Pancreas (tissue), 10 donors: ENCODE data around the gene ECPAS. TPM values are rescaled to one million over a fixed set of nuclear protein-coding genes. Genes with fewer than 3 reads are reported as not detected.

Experiments
- ATAC-seq, 4 donors: fragments of 200-7000 bp; cut with Tn5 transposase; one replicate each; pipeline versions ENCODE4 v1.8.0 to v1.9.1; 2020; ENCODE audit warnings: mild to moderate bottlenecking in 4 of 4, moderate library complexity in 4 of 4
- DNase-seq, 6 donors: peaks; one replicate each; pipeline ENCODE4 v3.0.0-alpha.2; 2020
- FAIRE-seq: peaks from 2 replicates; lab custom pipeline; 2012; peaks lifted over from hg19 to GRCh38; lab: Jason Lieb, UNC
- H3K27ac ChIP-seq, 4 donors: fragments of 200-600 bp; sonication (generic); 1 replicate in 3 of 4; 2 replicates in 1 of 4; pipeline versions ENCODE4 v1.5.0 to v1.8.0; 2020
- H3K27me3 ChIP-seq, 4 donors: fragments of 200-600 bp; one replicate each; pipeline ENCODE4 v1.8.0; 2021
- H3K36me3 ChIP-seq, 3 donors: fragments of 200-600 bp; sonication (generic) in 1 of 3; one replicate each; pipeline versions ENCODE4 v1.5.0 to v1.8.0; 2020 to 2021
- H3K4me1 ChIP-seq, 3 donors: fragments of 200-600 bp; one replicate each; pipeline ENCODE4 v1.8.0; 2021
- H3K4me3 ChIP-seq, 4 donors: fragments of 200-600 bp; sonication (generic) in 2 of 4; one replicate each; pipeline versions ENCODE4 v1.5.0 to v1.8.0; 2020 to 2021
- H3K9me3 ChIP-seq, 4 donors: fragments of 200-600 bp; one replicate each; pipeline ENCODE4 v1.8.0; 2021
- WGBS, 2 donors: extraction: QIAGEN DNeasy Blood & Tissue Kit; methylation state at CpG; one replicate each; pipeline ENCODE4 v1.1.7; 2013; 5-methylcytosine and 5-hydroxymethylcytosine counted together
- intact Hi-C, 3 donors: fragments of 100-400 bp; cut with DNase I; formaldehyde crosslinking; loops; one replicate each; pipeline versions ENCODE4 v1.11.1 to v1.14.2; 2022
- polyA plus RNA-seq, 2 donors: library from polyadenylated mRNA; stranded (reverse); fragments of 200-250 nt; gene quantifications; one replicate each; pipeline ENCODE4 v1.2.3, GENCODE V29; 2013
- total RNA-seq, 6 donors: library from RNA; stranded (reverse); fragmentation: NEBNext Ultra II Directional in 4 of 6; extraction: Animal tissue kit (Norgen Biotek cat#: 25700) in 4 of 6; gene quantifications; one replicate each; pipeline versions ENCODE4 v1.2.1 to v1.2.4, GENCODE V29; 2021 to 2023
- TF ChIP-seq, protein P1 (sequence below), 4 donors: fragments of 200-600 bp; sonication (generic) in 3 of 4; IDR thresholded peaks; one replicate each; pipeline versions ENCODE4 v1.5.0 to v1.8.0; 2021; ENCODE audit warnings: antibody characterized with exemption in 4 of 4
- donor health status: healthy with polysubstance abuse.
- donor health status: DM: no; HTN: no; CAD: no; lungs with moderate emphysema.
- donor health status: DM: no; HTN: no; CAD: no.
- donor health status: control.
- donor health status: control.
- donor health status: Bipolar disorder and iron deficiency.
- donor health status: DM: yes; HTN: yes; CAD: no.
- donor health status: DM: no; HTN: no; CAD: no.
- donor health status: DM: no; HTN: no; CAD: no.
- donor health status: DM: yes; HTN: yes; CAD: no.

ECPAS gene, protein sequence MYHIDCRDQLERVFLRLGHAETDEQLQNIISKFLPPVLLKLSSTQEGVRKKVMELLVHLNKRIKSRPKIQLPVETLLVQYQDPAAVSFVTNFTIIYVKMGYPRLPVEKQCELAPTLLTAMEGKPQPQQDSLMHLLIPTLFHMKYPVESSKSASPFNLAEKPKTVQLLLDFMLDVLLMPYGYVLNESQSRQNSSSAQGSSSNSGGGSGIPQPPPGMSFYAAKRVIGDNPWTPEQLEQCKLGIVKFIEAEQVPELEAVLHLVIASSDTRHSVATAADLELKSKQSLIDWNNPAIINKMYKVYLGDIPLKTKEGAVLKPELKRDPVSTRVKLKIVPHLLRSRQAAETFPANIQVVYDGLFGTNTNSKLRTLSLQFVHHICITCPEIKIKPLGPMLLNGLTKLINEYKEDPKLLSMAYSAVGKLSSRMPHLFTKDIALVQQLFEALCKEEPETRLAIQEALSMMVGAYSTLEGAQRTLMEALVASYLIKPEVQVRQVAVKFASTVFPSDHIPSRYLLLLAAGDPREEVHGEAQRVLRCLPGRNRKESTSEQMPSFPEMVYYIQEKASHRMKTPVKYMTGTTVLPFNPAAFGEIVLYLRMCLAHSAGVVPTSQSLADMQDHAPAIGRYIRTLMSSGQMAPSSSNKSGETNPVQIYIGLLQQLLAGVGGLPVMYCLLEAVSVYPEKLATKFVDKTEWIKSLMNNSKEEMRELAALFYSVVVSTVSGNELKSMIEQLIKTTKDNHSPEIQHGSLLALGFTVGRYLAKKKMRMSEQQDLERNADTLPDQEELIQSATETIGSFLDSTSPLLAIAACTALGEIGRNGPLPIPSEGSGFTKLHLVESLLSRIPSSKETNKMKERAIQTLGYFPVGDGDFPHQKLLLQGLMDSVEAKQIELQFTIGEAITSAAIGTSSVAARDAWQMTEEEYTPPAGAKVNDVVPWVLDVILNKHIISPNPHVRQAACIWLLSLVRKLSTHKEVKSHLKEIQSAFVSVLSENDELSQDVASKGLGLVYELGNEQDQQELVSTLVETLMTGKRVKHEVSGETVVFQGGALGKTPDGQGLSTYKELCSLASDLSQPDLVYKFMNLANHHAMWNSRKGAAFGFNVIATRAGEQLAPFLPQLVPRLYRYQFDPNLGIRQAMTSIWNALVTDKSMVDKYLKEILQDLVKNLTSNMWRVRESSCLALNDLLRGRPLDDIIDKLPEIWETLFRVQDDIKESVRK (N-terminal part only)
- total RNA-seq (10 to 100 TPM; 36.6 to 43.6 (median 40.3) TPM), polyA plus RNA-seq (10 to 100 TPM; 12.2 to 18.3 TPM)

DNA sequence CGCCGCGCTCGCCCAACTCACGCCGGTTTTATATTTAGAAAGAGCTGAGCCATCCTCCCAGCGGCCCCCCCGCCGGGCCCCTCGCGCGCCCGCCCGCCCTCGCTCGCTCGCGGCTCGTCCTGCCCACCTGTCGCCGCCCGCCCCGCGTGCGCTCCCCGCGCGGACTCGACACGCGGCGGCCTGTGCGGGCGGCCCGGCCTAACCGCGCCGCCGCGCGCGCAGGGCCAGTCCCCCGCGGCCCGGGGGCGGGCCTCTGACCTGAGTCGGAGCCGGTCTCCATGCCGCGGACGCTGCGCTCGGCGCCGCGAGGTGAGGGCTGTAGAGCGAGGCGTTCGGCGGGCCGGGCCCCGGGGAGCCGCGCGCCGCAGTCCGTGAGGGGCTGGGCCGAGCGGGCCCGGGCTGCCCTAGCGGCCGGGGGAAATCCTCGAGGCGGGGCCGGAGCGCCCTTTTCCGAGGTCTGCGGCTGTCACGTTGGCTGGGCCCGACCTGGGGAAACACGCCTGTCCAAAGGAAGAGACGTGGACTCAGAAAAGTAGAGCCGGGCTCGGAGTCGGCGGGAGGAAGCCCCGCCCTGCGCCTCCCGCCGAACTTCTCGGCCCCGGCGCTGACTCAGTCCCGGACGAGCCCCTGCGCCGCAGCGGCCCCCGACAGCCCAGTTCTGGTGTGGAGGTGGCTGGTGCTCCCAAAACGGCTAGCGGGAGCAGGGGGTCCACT, at the start of gene ECPAS:
Gene ECPAS (minus strand): TSS at position 526 of the 714 bp plus-strand sequence. CDS start 11,465 bp downstream, outside the sequence.
- Histone ChIP-seq H3K27ac (peak within 1 kb of the TSS; percentile 90 to 96 (median 92)), H3K4me3 (peak within 1 kb of the TSS; percentile 63 to 85 (median 81)), H3K27me3 (no peaks in the 10 kb centered on the region), H3K4me1 (peaks cover 0 to 10% (median 0%) of the 10 kb centered on the region in 3 donors), H3K9me3 (no peaks in the 10 kb centered on the region), H3K36me3 (no peaks in the 10 kb centered on the region)
- peak; percentile 65 to 84 (median 78) for ATAC-seq
- WGBS, 2 donors, result 0% methylated on average over 71 to 101 of the region's 101 CpGs
- TF ChIP-seq, protein P1, sequence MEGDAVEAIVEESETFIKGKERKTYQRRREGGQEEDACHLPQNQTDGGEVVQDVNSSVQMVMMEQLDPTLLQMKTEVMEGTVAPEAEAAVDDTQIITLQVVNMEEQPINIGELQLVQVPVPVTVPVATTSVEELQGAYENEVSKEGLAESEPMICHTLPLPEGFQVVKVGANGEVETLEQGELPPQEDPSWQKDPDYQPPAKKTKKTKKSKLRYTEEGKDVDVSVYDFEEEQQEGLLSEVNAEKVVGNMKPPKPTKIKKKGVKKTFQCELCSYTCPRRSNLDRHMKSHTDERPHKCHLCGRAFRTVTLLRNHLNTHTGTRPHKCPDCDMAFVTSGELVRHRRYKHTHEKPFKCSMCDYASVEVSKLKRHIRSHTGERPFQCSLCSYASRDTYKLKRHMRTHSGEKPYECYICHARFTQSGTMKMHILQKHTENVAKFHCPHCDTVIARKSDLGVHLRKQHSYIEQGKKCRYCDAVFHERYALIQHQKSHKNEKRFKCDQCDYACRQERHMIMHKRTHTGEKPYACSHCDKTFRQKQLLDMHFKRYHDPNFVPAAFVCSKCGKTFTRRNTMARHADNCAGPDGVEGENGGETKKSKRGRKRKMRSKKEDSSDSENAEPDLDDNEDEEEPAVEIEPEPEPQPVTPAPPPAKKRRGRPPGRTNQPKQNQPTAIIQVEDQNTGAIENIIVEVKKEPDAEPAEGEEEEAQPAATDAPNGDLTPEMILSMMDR (IDR thresholded peaks at IDR 0.05), result no peak
- no peak for FAIRE-seq
- intact Hi-C loops, result no loop called here
- peak; percentile 71 to 86 (median 77) for DNase-seq

DNA sequence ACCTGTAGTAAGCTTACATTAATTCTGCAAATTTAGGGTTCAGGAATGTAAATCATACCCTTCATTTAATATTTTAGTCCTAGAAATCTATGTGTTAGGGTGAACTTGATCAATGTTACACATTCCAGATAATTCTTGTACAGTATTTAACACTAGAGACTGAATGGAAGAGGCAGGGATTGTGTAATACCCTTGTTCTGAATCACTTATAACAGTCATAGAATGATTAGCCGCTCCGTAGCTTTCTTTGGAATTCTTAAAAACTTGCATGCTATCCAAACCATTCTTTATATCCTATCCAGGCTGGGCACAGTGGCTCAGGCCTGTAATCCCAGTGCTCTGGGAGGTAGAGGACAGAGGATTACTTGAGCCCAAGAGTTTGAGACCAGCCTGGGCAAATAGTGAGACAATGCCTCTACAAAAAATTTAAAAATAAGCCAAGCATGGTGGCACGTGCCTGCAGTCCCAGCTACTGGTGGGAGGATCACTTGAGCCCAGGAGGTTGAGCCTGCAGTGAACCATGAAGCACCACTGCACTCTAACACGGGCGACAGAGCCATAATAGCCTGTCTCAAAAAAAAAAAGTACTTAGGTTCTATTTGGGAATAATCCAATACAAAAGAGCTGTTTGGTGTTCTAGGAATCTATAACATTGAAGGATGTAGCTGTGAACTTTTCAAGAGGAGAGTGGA, 49.1 kb upstream of the ECPAS start:
- Histone ChIP-seq H3K27me3 (no peaks in the 10 kb centered on the region), H3K36me3 (peaks cover 0 to 15% (median 5%) of the 10 kb centered on the region in 3 donors), H3K27ac (no peak overlapping the region), H3K4me3 (no peak overlapping the region), H3K9me3 (no peaks in the 10 kb centered on the region), H3K4me1 (no peaks in the 10 kb centered on the region)
- TF ChIP-seq, protein P1 (IDR thresholded peaks at IDR 0.05), result no peak
- FAIRE-seq (no peak), DNase-seq (no peak), ATAC-seq (no peak)
- WGBS, 2 donors, result 86 to 96% methylated on average over 5 of the region's 5 CpGs
- intact Hi-C loops, result no loop called here

DNA sequence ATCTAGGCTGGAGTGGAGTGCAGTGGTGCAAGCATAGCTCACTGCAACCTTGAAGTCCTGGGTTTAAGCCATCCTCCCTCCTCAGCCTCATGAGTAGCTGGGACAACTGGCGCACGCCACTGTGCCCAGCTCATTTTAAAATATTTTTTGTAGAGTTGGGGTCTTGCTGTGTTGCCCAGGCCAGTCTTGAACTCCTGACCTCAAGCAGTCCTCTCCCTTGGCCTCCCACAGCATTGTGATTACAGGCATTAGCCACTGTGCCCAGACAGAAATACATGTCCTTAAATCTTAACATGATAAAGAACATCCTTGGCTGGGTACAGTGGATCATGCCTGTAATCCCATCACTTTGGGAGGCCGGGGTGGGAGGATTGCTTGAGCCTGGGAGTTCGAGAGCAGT, 47.5 kb upstream of the ECPAS start:
- no peaks in the 10 kb centered on the region for H3K27me3 ChIP-seq
- TF ChIP-seq, protein P1 (IDR thresholded peaks at IDR 0.05), result no peak
- DNase-seq, result no peak
- H3K4me1 ChIP-seq, result no peaks in the 10 kb centered on the region
- WGBS, 2 donors, result 95 to 99% methylated on average over 4 of the region's 4 CpGs
- no peak overlapping the region for H3K4me3 ChIP-seq
- H3K9me3 ChIP-seq, result no peaks in the 10 kb centered on the region
- no peak overlapping the region for H3K27ac ChIP-seq
- no peak for FAIRE-seq
- intact Hi-C loops, result no loop called here
- peaks cover 0 to 6% (median under 1%) of the 10 kb centered on the region in 3 donors for H3K36me3 ChIP-seq
- ATAC-seq, result no peak

DNA sequence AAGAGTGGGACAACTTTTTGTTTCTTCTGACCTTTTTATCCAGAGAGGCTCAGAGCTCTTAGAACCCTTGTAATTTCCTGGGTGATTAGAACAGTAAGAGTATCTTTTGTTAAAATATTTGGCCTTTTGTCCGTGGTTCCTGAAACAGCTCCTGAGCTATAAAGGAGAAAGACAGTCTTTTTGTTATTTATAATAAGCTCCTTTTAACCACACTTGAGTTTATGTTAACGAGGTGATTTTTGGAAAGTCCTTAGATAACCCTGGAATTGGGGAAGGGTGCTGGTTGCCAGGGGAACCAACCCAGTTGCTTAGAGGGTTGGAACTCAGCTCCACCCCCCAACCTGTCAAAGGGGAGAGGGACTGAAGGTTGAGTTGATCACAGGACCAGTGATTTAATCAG, 45.6 kb upstream of the ECPAS start:
- ATAC-seq, result no peak
- H3K27me3 ChIP-seq, result no peaks in the 10 kb centered on the region
- no peak overlapping the region for H3K27ac ChIP-seq
- H3K9me3 ChIP-seq, result no peaks in the 10 kb centered on the region
- 38 to 42% methylated on average over 2 of the region's 2 CpGs for WGBS, 2 donors
- TF ChIP-seq, protein P1 (IDR thresholded peaks at IDR 0.05), result no peak
- DNase-seq, result no peak
- no peaks in the 10 kb centered on the region for H3K36me3 ChIP-seq
- H3K4me3 ChIP-seq, result no peak overlapping the region
- intact Hi-C loops, result no loop called here
- no peak for FAIRE-seq
- H3K4me1 ChIP-seq, result peaks cover 0 to 5% (median 0%) of the 10 kb centered on the region in 3 donors
